Lower leg skin (tissue), 3 donors: ENCODE measurements around the gene STARD3.

Source experiments
- CTCF ChIP-seq, 3 donors: fragments of 450-650 bp; IDR thresholded peaks; one replicate each; pipeline ENCODE4 v1.5.1; 2016; ENCODE audit warnings: antibody characterized with exemption in 3 of 3, mild to moderate bottlenecking in 3 of 3, moderate library complexity in 2 of 3
- POLR2A ChIP-seq, 2 donors: fragments of 450-650 bp; IDR thresholded peaks; one replicate each; pipeline ENCODE4 v1.6.1; 2016 to 2017; ENCODE audit warnings: antibody characterized with exemption in 2 of 2, mild to moderate bottlenecking in 1 of 2, moderate library complexity in 1 of 2

- no peak for TF ChIP-seq CTCF (IDR thresholded peaks at IDR 0.05)
- TF ChIP-seq POLR2A (IDR thresholded peaks at IDR 0.05), result no peak
These were observed 65.0 kb downstream of the STARD3 start for GRCh38 chr17:39701784-39702422.
